HG03521 (cell line): ENCODE measurements around the gene RBPJ.
"Not testable (repeated sequence)": the region's sequence is repeated elsewhere in the genome, so short reads cannot be mapped to it uniquely, and the experiment has no call there.

ENCODE experiments used
- ATAC-seq: cut with Tn5 transposase; IDR thresholded peaks from one replicate; pipeline ENCODE4 v1.9.1; 2021; ENCODE audit warnings: mild to moderate bottlenecking, moderate library complexity; ENCODE audit not compliant: unreplicated experiment

The RBPJ gene

GRCh38 chr4:26300314-26301307 lies 20.2 kb upstream of the RBPJ start:
- ATAC-seq: no peak

GRCh38 chr4:26302031-26302899 lies 18.5 kb upstream of the RBPJ start:
- no peak for ATAC-seq

- ATAC-seq: no peak
Observed at GRCh38 chr4:26303008-26303407, 17.8 kb upstream of the RBPJ start.

- ATAC-seq: no peak
Observed at GRCh38 chr4:26307037-26307800, 13.6 kb upstream of the RBPJ start.

GRCh38 chr4:26308568-26308967 lies 12.2 kb upstream of the RBPJ start:
- no peak for ATAC-seq

DNA sequence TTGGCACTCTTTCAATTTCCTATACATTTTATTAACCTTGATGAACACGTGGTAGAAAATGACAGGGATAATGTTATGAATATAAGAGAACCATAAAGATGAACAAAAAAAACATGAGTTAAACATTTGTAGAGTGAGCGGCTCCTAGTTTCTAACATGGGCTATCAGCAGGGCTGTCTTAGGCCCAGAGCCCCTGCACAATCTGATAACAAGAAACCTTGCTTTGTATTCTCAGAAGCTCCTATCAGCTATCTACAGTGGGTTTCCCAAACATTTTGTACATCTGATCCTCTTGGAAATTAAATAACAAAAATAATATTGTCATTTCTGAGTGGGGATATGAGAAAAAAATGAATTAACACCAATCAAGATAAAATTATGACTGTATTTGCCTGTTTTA lies 10.6 kb upstream of the RBPJ start:
- ATAC-seq: no peak

DNA sequence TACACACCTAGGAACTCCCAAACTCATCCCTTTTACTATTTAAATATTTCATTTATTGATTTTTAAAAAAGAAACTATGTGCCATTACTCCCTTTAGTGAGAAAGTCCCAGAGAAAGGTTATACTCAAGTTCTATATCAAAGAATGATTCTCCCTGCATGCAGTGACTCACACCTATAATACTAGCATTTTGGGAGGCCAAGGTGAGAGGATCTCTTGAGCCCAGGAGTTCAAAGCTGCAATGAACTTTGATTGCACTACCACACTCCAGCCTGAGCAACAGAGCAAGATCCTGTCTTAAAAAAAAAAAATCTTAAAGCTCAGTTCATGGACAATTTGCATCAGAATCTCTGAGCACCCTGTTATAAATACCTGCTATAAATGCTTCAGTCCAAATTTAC lies 9.2 kb upstream of the RBPJ start:
- no peak for ATAC-seq

GRCh38 chr4:26315316-26315932 lies 5.4 kb upstream of the RBPJ start:
- not testable (repeated sequence) for ATAC-seq

DNA sequence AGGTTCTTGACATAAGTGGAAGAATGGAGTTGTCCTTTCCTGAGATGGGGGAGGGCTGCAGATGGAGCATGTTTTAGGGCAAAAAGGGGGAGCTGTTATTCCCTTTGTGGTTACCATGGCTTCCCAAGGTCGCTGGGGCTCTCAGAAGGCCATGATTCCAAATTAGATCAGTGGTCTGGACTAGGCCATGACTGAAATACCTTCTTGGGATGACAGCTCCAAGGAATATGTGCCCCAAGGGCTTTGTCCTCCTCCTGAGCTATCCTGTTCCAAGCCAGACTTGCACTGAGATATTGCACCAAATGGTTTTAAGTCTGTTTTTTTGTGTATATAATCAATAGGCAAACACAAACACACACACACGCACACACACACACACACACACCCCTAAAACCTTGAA lies 3.0 kb upstream of the RBPJ start:
- ATAC-seq: no peak

DNA sequence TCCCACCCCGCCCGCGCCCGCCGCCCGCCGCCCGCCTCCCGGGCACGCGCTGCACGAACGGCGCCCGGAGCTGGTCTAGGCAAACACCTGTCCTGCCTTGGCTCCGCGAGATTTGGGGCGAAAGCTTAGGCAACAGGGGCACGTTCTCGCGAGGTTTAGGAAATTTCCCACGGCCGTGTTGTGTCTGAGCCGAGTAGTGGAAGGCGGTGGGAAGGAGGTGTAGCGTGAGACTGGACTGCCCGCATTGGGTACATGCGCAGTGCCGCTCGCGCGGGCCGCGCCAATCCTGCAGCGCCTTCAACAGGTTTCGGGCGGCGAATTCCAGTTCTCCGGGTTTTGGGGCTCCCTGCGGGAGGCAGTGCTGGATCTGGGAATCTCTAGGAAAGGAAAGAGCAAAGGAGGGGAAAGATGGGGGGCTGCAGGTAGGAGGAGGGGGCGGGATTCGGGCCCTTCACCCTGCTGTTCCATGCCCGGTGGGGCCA lies 1.3 kb upstream of the RBPJ start:
- peak; percentile 66 for ATAC-seq

DNA sequence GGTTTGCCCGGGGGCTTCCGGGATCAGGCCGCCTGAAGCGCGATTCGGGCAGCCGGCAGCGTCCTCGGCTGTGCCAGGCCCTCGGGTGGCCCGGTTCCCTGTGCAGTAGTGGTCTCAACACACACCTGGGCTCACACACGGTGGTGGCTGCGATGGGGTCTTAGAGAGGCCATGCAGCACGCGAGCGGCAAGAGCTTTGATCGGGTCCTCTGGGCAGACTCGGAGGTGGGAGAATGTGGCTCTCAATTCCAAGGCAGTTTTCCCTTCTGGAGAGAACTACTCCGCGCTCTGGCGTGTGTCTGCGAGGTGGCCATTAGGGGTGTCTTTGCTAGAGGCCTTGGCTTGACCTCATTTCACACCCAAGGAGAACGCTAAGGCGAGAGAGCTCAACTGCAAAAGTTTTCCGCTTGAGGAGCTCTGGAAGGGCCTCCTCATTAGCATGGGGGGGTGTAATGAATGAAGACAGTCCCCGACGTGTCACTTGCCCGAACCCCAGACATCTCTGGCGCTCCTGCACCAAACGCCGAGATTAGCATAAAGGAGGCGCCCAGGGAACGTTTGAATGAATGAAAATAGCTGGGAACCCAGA lies 771 bp upstream of the RBPJ start:
- ATAC-seq: peak; percentile 9

GRCh38 chr4:26321373-26322221 lies 783 bp downstream of the RBPJ start:
- ATAC-seq: no peak

DNA sequence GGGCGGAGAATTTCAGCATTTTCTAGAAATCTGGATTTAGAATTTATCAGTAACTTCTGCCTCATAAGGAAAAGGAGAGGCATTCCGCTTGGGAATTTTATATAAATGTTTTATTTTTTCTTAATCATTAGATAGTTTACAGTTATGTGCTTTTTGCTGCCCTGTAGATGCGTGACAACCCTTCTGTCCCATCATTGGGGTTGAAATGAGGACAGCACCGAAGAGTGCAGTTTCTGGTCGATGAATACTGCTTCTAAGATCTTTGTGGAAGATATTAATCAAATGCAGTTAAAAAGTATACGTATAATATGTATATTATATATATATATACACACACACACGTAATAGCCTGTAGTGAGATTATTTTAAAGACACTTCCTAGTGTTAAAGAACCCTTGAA lies 1.5 kb downstream of the RBPJ start:
- ATAC-seq: no peak

DNA sequence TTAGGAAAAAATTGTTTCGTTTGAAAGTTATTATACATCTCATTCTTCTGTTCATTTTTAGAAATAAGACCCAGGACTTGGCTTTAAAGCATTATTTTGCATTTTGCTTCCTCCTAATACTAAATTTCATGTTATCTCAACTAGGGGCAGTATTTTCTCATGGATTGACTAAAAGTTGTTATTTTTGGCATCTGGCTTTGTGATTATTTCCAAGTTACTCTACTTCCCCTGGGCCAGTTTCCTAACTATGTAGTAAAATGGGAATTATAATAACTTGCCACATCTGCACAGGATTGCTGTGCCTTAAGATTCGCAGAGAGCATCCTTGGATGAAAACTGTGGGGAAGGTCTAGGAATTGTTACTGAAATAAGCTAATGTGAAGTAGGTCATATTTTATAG lies 3.0 kb downstream of the RBPJ start:
- ATAC-seq: no peak

GRCh38 chr4:26325191-26325590 lies 4.4 kb downstream of the RBPJ start:
- ATAC-seq: no peak

GRCh38 chr4:26326791-26327190 lies 6.0 kb downstream of the RBPJ start:
- no peak for ATAC-seq

GRCh38 chr4:26330186-26330787 lies 9.5 kb downstream of the RBPJ start:
- ATAC-seq: no peak

- no peak for ATAC-seq
Observed at GRCh38 chr4:26330946-26331345, 10.1 kb downstream of the RBPJ start.
